Neural progenitor cell (in vitro differentiated cells): ENCODE results near the gene FANCL. TPM values are rescaled to one million over a fixed set of nuclear protein-coding genes. Genes with fewer than 3 reads are reported as not detected.
"Not testable (repeated sequence)": the region's sequence is repeated elsewhere in the genome, so short reads cannot be mapped to it uniquely, and the experiment has no call there.

Experiments used
- DNase-seq: peaks from one replicate; pipeline ENCODE4 v3.0.0-alpha.2; 2016; ENCODE audit warnings: low spot score
- H2AFZ ChIP-seq: fragments of 200-600 bp; sonication (generic); replicated peaks from 2 replicates; pipeline ENCODE4 v1.6.1; 2016; ENCODE audit warnings: antibody characterized with exemption
- H3F3A ChIP-seq: fragments of 200-600 bp; sonication (generic); 2 replicates; pipeline ENCODE4 v1.6.1; 2016; ENCODE audit warnings: antibody characterized with exemption, low read depth
- H3K27ac ChIP-seq: fragments of 200-600 bp; sonication (generic); 2 replicates; pipeline ENCODE4 v1.5.1; 2016; ENCODE audit warnings: mild to moderate bottlenecking
- H3K27me3 ChIP-seq: fragments of 200-600 bp; sonication (generic); 2 replicates; pipeline ENCODE4 v1.6.1; 2016; ENCODE audit warnings: mild to moderate bottlenecking, moderate library complexity
- H3K36me3 ChIP-seq: fragments of 200-600 bp; sonication (generic); 2 replicates; pipeline ENCODE4 v1.5.1; 2016
- H3K4me1 ChIP-seq: fragments of 200-600 bp; sonication (generic); 2 replicates; pipeline ENCODE4 v1.6.1; 2016; ENCODE audit warnings: mixed run types
- H3K4me2 ChIP-seq: fragments of 200-600 bp; sonication (generic); 2 replicates; pipeline ENCODE4 v1.6.1; 2016
- H3K4me3 ChIP-seq: fragments of 200-600 bp; sonication (generic); 2 replicates; pipeline ENCODE4 v1.5.1; 2016
- H3K79me2 ChIP-seq: fragments of 200-600 bp; sonication (generic); 2 replicates; pipeline ENCODE4 v1.6.1; 2016; ENCODE audit warnings: low read depth
- H3K9ac ChIP-seq: fragments of 200-600 bp; sonication (generic); 2 replicates; pipeline ENCODE4 v1.6.1; 2016
- H3K9me3 ChIP-seq: fragments of 200-600 bp; sonication (generic); 2 replicates; pipeline ENCODE4 v1.5.1; 2016; ENCODE audit warnings: low read depth
- H4K20me1 ChIP-seq: fragments of 200-600 bp; sonication (generic); 2 replicates; pipeline ENCODE4 v1.6.1; 2016; ENCODE audit warnings: low read depth
- H3K27ac Mint-ChIP-seq: 3 replicates; pipeline ENCODE4 v1.8.0; 2021; ENCODE audit warnings: mixed read lengths
- H3K27me3 Mint-ChIP-seq: 2 replicates; pipeline ENCODE4 v1.8.0; 2022; ENCODE audit warnings: low read depth, mild to moderate bottlenecking, inconsistent platforms, moderate library complexity, mixed read lengths; ENCODE audit not compliant: insufficient read depth
- H3K36me3 Mint-ChIP-seq: 3 replicates; pipeline ENCODE4 v1.8.0; 2021; ENCODE audit warnings: mixed read lengths
- H3K4me1 Mint-ChIP-seq: 3 replicates; pipeline ENCODE4 v1.8.0; 2021; ENCODE audit warnings: mixed read lengths
- H3K4me3 Mint-ChIP-seq: 3 replicates; pipeline ENCODE4 v1.8.0; 2021; ENCODE audit warnings: mild to moderate bottlenecking, moderate library complexity, mixed read lengths
- H3K9me3 Mint-ChIP-seq: 3 replicates; pipeline ENCODE4 v1.8.0; 2020; ENCODE audit warnings: mixed read lengths
- CTCF ChIP-seq: fragments of 200-600 bp; sonication (generic); IDR thresholded peaks from 2 replicates; pipeline ENCODE4 v1.5.1; 2017; ENCODE audit warnings: antibody characterized with exemption, mild to moderate bottlenecking
- EZH2 ChIP-seq: fragments of 200-600 bp; sonication (generic); IDR thresholded peaks from 2 replicates; pipeline ENCODE4 v1.6.1; 2017; ENCODE audit warnings: antibody characterized with exemption, mild to moderate bottlenecking, moderate library complexity
- EZH2phosphoT487 ChIP-seq: fragments of 200-600 bp; sonication (generic); IDR thresholded peaks from 2 replicates; pipeline ENCODE4 v1.6.1; 2017; ENCODE audit warnings: antibody characterized with exemption
- total RNA-seq: library from RNA; depleted of rRNA; stranded (reverse); fragments of >200 nt; gene quantifications from 2 replicates; pipeline ENCODE4 v1.2.3, GENCODE V29; 2015; ENCODE audit warnings: low replicate concordance

The FANCL gene
- total RNA-seq, 1 donor from 2014 or later, result 189 TPM

GRCh38 chr2:58186501-58186900, 54.6 kb downstream of the FANCL start:
- H3F3A ChIP-seq, result peaks cover 2% of the 10 kb centered on the region
- no peak overlapping the region for H3K27ac Mint-ChIP-seq
- H3K9me3 Mint-ChIP-seq, result no peaks in the 10 kb centered on the region
- H3K79me2 ChIP-seq, result peaks cover 7% of the 10 kb centered on the region
- H3K27ac ChIP-seq, result no peak overlapping the region
- DNase-seq, result no peak
- no peak for TF ChIP-seq EZH2phosphoT487
- TF ChIP-seq CTCF, result no peak
- TF ChIP-seq EZH2, result no peak
- no peak overlapping the region for H2AFZ ChIP-seq
- no peak overlapping the region for H3K4me3 ChIP-seq
- peaks cover 2% of the 10 kb centered on the region for H3K27me3 Mint-ChIP-seq
- H3K36me3 ChIP-seq, result peaks cover under 1% of the 10 kb centered on the region
- H3K9ac ChIP-seq, result no peak overlapping the region
- no peak overlapping the region for H3K4me3 Mint-ChIP-seq
- H3K4me1 ChIP-seq, result peaks cover 8% of the 10 kb centered on the region
- peaks cover 20% of the 10 kb centered on the region for H3K36me3 Mint-ChIP-seq
- no peaks in the 10 kb centered on the region for H3K27me3 ChIP-seq
- no peaks in the 10 kb centered on the region for H3K9me3 ChIP-seq
- H3K4me2 ChIP-seq, result no peak overlapping the region
- no peaks in the 10 kb centered on the region for H3K4me1 Mint-ChIP-seq
- H4K20me1 ChIP-seq, result no peaks in the 10 kb centered on the region

- Histone ChIP-seq H3K9me3 (no peaks in the 10 kb centered on the region), H3K27ac (no peak overlapping the region), H2AFZ (no peak overlapping the region), H3K4me3 (no peak overlapping the region), H3K9ac (no peak overlapping the region), H3F3A (peaks cover 2% of the 10 kb centered on the region), H4K20me1 (no peaks in the 10 kb centered on the region), H3K27me3 (no peaks in the 10 kb centered on the region), H3K36me3 (peaks cover 9% of the 10 kb centered on the region), H3K4me2 (no peak overlapping the region), H3K4me1 (peaks cover 8% of the 10 kb centered on the region), H3K79me2 (peaks cover 11% of the 10 kb centered on the region)
- H3K27me3 Mint-ChIP-seq, result no peaks in the 10 kb centered on the region
- no peak for DNase-seq
- H3K4me3 Mint-ChIP-seq, result no peak overlapping the region
- peaks cover 18% of the 10 kb centered on the region for H3K9me3 Mint-ChIP-seq
- H3K27ac Mint-ChIP-seq, result no peak overlapping the region
- peaks cover 35% of the 10 kb centered on the region for H3K36me3 Mint-ChIP-seq
- TF ChIP-seq EZH2phosphoT487, result no peak
- no peak for TF ChIP-seq CTCF
- no peak for TF ChIP-seq EZH2
- H3K4me1 Mint-ChIP-seq, result no peaks in the 10 kb centered on the region
Observed at GRCh38 chr2:58182527-58182926, 58.6 kb downstream of the FANCL start.

GRCh38 chr2:58180635-58181034, 60.5 kb downstream of the FANCL start:
- H3K79me2 ChIP-seq, result peaks cover 11% of the 10 kb centered on the region
- no peaks in the 10 kb centered on the region for H3K27me3 ChIP-seq
- no peak overlapping the region for H3K27ac ChIP-seq
- H3K9me3 ChIP-seq, result no peaks in the 10 kb centered on the region
- Mint-ChIP-seq H3K27ac (no peak overlapping the region), H3K4me1 (no peaks in the 10 kb centered on the region), H3K4me3 (no peak overlapping the region), H3K27me3 (no peaks in the 10 kb centered on the region), H3K36me3 (peaks cover 29% of the 10 kb centered on the region), H3K9me3 (peaks cover 22% of the 10 kb centered on the region)
- peaks cover 8% of the 10 kb centered on the region for H3K4me1 ChIP-seq
- H3K36me3 ChIP-seq, result peaks cover 9% of the 10 kb centered on the region
- H3K9ac ChIP-seq, result no peak overlapping the region
- no peak overlapping the region for H3K4me2 ChIP-seq
- DNase-seq, result no peak
- no peaks in the 10 kb centered on the region for H4K20me1 ChIP-seq
- H3F3A ChIP-seq, result peaks cover 2% of the 10 kb centered on the region
- H2AFZ ChIP-seq, result no peak overlapping the region
- TF ChIP-seq EZH2phosphoT487 (no peak), EZH2 (no peak), CTCF (no peak)
- H3K4me3 ChIP-seq, result no peak overlapping the region

- not testable (repeated sequence) for DNase-seq, H3F3A ChIP-seq, H3K36me3 ChIP-seq, H3K9me3 ChIP-seq, H3K4me3 Mint-ChIP-seq, H3K4me3 ChIP-seq, H4K20me1 ChIP-seq, H3K4me1 ChIP-seq, H3K4me2 ChIP-seq, H2AFZ ChIP-seq, H3K27ac Mint-ChIP-seq, H3K4me1 Mint-ChIP-seq, H3K27me3 ChIP-seq, H3K27ac ChIP-seq, H3K27me3 Mint-ChIP-seq, H3K9ac ChIP-seq
- Mint-ChIP-seq H3K9me3 (peaks cover 24% of the 10 kb centered on the region), H3K36me3 (peaks cover 31% of the 10 kb centered on the region)
- H3K79me2 ChIP-seq, result peaks cover 11% of the 10 kb centered on the region
Observed at GRCh38 chr2:58180175-58180574, 61.0 kb downstream of the FANCL start.

- H3K27ac ChIP-seq, H3K27me3 ChIP-seq, H3K4me2 ChIP-seq, H3K4me3 Mint-ChIP-seq, H3K27ac Mint-ChIP-seq, H3K4me1 ChIP-seq, H4K20me1 ChIP-seq, H3F3A ChIP-seq, H3K9me3 ChIP-seq, DNase-seq, H3K36me3 ChIP-seq, H3K4me3 ChIP-seq, H3K9ac ChIP-seq, H3K4me1 Mint-ChIP-seq, H3K27me3 Mint-ChIP-seq, H2AFZ ChIP-seq: not testable (repeated sequence)
- Mint-ChIP-seq H3K9me3 (peaks cover 43% of the 10 kb centered on the region), H3K36me3 (peaks cover 48% of the 10 kb centered on the region)
- peaks cover 11% of the 10 kb centered on the region for H3K79me2 ChIP-seq
Observed at GRCh38 chr2:58177187-58177586, 63.9 kb downstream of the FANCL start.

GRCh38 chr2:58171831-58172230, 69.3 kb downstream of the FANCL start:
- not testable (repeated sequence) for H3K9ac ChIP-seq, H3K9me3 ChIP-seq, H3K4me2 ChIP-seq, H3K4me1 ChIP-seq, H3K27ac Mint-ChIP-seq, H3K27me3 ChIP-seq, H3K36me3 ChIP-seq, H3K4me3 Mint-ChIP-seq, H3K27ac ChIP-seq, DNase-seq, H4K20me1 ChIP-seq, H3K27me3 Mint-ChIP-seq, H2AFZ ChIP-seq, H3F3A ChIP-seq, H3K4me3 ChIP-seq, H3K4me1 Mint-ChIP-seq
- H3K9me3 Mint-ChIP-seq, result peaks cover 37% of the 10 kb centered on the region
- peaks cover 47% of the 10 kb centered on the region for H3K36me3 Mint-ChIP-seq
- H3K79me2 ChIP-seq, result peaks cover 19% of the 10 kb centered on the region
